Stomach (tissue), 9 donors: ENCODE measurements around the gene STAT1. TPM values are rescaled to one million over a fixed set of nuclear protein-coding genes. Genes with fewer than 3 reads are reported as not detected.

Experiments used
- DNase-seq, 2 donors: peaks; one replicate each; pipeline versions ENCODE4 v3.0.0 to v3.0.0-alpha.2; 2013 to 2019
- H3K27ac ChIP-seq, 5 donors: fragments of 200-600 bp in 4 of 5; sonication (generic) in 4 of 5; one replicate each; pipeline ENCODE4 v1.5.1; 2013 to 2019; ENCODE audit warnings: mild to moderate bottlenecking in 1 of 5, moderate library complexity in 1 of 5
- H3K27me3 ChIP-seq, 3 donors: fragments of 200-600 bp; sonication (generic); one replicate each; pipeline ENCODE4 v1.5.1; 2017 to 2019; ENCODE audit warnings: mixed run types in 1 of 3
- H3K36me3 ChIP-seq, 4 donors: fragments of 200-600 bp; sonication (generic); 1 replicate in 3 of 4; 2 replicates in 1 of 4; pipeline ENCODE4 v1.5.1; 2016 to 2019
- H3K4me1 ChIP-seq, 4 donors: fragments of 200-600 bp; sonication (generic); one replicate each; pipeline ENCODE4 v1.5.1; 2016 to 2019
- H3K4me3 ChIP-seq, 4 donors: fragments of 200-600 bp; sonication (generic) in 3 of 4; one replicate each; pipeline ENCODE4 v1.5.1; 2016 to 2019; ENCODE audit warnings: mild to moderate bottlenecking in 1 of 4
- H3K9me3 ChIP-seq, 4 donors: fragments of 200-600 bp; sonication (generic); one replicate each; pipeline ENCODE4 v1.5.1; 2016 to 2019
- EP300 ChIP-seq: sonication (generic); formaldehyde crosslinking; IDR thresholded peaks from one replicate; pipeline ENCODE4 v1.6.1; 2017; ENCODE audit warnings: antibody characterized with exemption
- POLR2A ChIP-seq, 4 donors: fragments of 450-650 bp; IDR thresholded peaks; one replicate each; pipeline ENCODE4 v1.6.1; 2016; ENCODE audit warnings: antibody characterized with exemption in 4 of 4, control low read depth in 2 of 4, mild to moderate bottlenecking in 1 of 4, moderate library complexity in 1 of 4
- POLR2AphosphoS5 ChIP-seq, 3 donors: sonication (generic); formaldehyde crosslinking; IDR thresholded peaks; one replicate each; pipeline ENCODE4 v1.6.1; 2016; ENCODE audit warnings: antibody characterized with exemption in 3 of 3
- WGBS, 5 donors: extraction: QIAGEN DNeasy Blood & Tissue Kit in 3 of 5; methylation state at CpG; one replicate each; pipeline versions ENCODE4 v1.1.5 to v1.1.7; 2013 to 2018; 5-methylcytosine and 5-hydroxymethylcytosine counted together
- intact Hi-C: fragments of 100-400 bp; cut with DNase I; formaldehyde crosslinking; loops from one replicate; pipeline ENCODE4 v1.15.1; 2023; ENCODE audit warnings: low total_unique reads
- polyA plus RNA-seq, 3 donors: library from polyadenylated mRNA; stranded (reverse); fragments of 200-250 nt; gene quantifications; one replicate each; pipeline ENCODE4 v1.2.3, GENCODE V29; 2013
- total RNA-seq, 5 donors: library from RNA; depleted of rRNA; stranded (reverse); fragments of >200 nt; gene quantifications; one replicate each; pipeline versions ENCODE4 v1.1.0 to v1.2.3, GENCODE V29; 2014 to 2016
- TF ChIP-seq, protein P1 (sequence below), 7 experiments: fragments of 450-650 bp in 4 of 7; fragments of 200-600 bp in 3 of 7; sonication (generic) in 3 of 7; IDR thresholded peaks; one replicate each; pipeline ENCODE4 v1.5.1; 2016 to 2019; ENCODE audit warnings: antibody characterized with exemption in 7 of 7, control low read depth in 2 of 7, mild to moderate bottlenecking in 1 of 7
- donor health status: healthy with polysubstance abuse.
- donor health status: Bipolar disorder and iron deficiency.
- donor health status: healthy.

STAT1 gene
- total and polyA plus RNA-seq, 8 donors: 23.2 to 289 (median 61.7) TPM

DNA sequence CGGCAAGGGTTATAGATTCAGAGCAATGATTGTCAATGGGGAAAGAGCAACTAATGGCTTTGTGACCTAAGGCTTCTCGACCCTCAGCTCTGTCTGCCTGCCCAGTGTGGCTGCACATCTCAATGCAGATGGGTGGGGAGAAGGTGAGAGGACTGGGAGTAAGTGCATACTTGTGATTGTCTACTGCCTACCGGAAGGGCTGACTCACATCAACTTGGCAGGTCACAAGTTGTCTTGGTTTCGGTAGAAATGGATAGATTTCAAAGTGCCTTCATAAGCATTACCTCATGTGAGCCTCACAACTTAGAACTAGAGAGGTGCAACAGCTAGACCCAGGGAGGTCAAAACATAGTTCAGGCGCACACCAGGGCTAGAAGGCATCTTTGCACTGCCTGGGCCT lies 29.4 kb downstream of the STAT1 start:
- intact Hi-C loops: no loop called here
- 83 to 92% (median 89%) methylated on average over 5 of the region's 5 CpGs for WGBS, 5 donors
- no peak for TF ChIP-seq EP300
- TF ChIP-seq, protein P1, sequence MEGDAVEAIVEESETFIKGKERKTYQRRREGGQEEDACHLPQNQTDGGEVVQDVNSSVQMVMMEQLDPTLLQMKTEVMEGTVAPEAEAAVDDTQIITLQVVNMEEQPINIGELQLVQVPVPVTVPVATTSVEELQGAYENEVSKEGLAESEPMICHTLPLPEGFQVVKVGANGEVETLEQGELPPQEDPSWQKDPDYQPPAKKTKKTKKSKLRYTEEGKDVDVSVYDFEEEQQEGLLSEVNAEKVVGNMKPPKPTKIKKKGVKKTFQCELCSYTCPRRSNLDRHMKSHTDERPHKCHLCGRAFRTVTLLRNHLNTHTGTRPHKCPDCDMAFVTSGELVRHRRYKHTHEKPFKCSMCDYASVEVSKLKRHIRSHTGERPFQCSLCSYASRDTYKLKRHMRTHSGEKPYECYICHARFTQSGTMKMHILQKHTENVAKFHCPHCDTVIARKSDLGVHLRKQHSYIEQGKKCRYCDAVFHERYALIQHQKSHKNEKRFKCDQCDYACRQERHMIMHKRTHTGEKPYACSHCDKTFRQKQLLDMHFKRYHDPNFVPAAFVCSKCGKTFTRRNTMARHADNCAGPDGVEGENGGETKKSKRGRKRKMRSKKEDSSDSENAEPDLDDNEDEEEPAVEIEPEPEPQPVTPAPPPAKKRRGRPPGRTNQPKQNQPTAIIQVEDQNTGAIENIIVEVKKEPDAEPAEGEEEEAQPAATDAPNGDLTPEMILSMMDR (IDR thresholded peaks at IDR 0.05): no peak
- TF ChIP-seq POLR2A (IDR thresholded peaks at IDR 0.05): no peak
- TF ChIP-seq POLR2AphosphoS5 (IDR thresholded peaks at IDR 0.05): no peak

DNA sequence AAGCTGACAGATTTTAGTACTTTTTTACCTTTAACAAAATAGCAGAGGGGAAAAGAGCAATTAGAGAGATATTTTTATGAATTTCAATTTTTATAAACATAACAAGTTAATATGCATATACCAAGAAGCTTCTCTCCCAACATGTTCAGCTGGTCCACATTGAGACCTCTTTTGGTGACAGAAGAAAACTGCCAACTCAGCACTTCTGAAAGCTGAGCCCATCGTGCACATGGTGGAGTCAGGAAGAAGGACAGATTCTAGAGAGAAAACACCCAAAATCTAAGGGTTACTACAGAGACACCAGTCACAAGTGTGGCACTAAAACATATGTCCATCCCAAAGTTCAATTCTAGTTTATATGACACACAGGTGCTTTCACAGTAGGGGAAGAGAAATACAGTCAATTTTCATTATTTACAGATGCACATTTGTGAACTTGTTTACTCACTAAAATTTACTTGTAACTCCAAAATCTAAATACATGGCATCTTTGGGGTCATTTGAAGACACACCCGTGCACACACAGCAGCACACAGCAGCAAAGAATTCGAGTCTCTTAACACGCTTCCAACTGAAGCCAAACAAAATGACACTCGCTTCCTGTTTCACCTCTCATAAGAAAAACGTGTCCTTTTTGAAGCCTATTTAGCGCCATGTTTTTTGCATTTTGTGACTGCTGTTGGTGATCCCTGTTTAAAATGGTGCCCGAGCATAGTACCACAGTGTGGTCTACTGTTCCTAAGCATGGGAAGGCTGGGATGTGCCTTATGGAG lies 31.5 kb downstream of the STAT1 start:
- H3K9me3 ChIP-seq: no peaks in the 10 kb centered on the region
- no peak overlapping the region for H3K27ac ChIP-seq
- TF ChIP-seq, protein P1 (IDR thresholded peaks at IDR 0.05): no peak
- TF ChIP-seq EP300 (no peak), POLR2AphosphoS5 (IDR thresholded peaks at IDR 0.05) (no peak), POLR2A (IDR thresholded peaks at IDR 0.05) (no peak)
- 88 to 90% (median 89%) methylated on average over 8 of the region's 8 CpGs for WGBS, 5 donors
- peaks cover 4 to 17% (median 9%) of the 10 kb centered on the region in 4 donors for H3K4me1 ChIP-seq
- H3K36me3 ChIP-seq: peaks cover 76 to 100% (median 100%) of the 10 kb centered on the region in 4 donors
- H3K4me3 ChIP-seq: no peak overlapping the region
- no peak for DNase-seq
- H3K27me3 ChIP-seq: no peaks in the 10 kb centered on the region
- intact Hi-C loops: no loop called here

More for the DNA sequence above, 29.4 kb downstream of the STAT1 start:
- Histone ChIP-seq H3K27me3 (no peaks in the 10 kb centered on the region), H3K4me3 (no peak overlapping the region), H3K36me3 (peaks cover 83 to 100% (median 100%) of the 10 kb centered on the region in 4 donors), H3K27ac (no peak overlapping the region), H3K4me1 (peaks cover 4 to 14% (median 9%) of the 10 kb centered on the region in 4 donors), H3K9me3 (no peaks in the 10 kb centered on the region)
- no peak for DNase-seq

- intact Hi-C loops: no loop called here
- Histone ChIP-seq H3K9me3 (no peaks in the 10 kb centered on the region), H3K36me3 (peaks cover 76 to 100% (median 100%) of the 10 kb centered on the region in 4 donors), H3K27ac (no peak overlapping the region), H3K4me1 (peaks cover 4 to 17% (median 9%) of the 10 kb centered on the region in 4 donors), H3K4me3 (no peak overlapping the region), H3K27me3 (no peaks in the 10 kb centered on the region)
- 85 to 97% (median 94%) methylated on average over 1 of the region's 1 CpG for WGBS, 5 donors
- TF ChIP-seq POLR2A (IDR thresholded peaks at IDR 0.05) (no peak), EP300 (no peak), POLR2AphosphoS5 (IDR thresholded peaks at IDR 0.05) (no peak)
- TF ChIP-seq, protein P1 (IDR thresholded peaks at IDR 0.05): no peak
- no peak for DNase-seq
These were observed 32.2 kb downstream of the STAT1 start for GRCh38 chr2:190981733-190982132.

DNA sequence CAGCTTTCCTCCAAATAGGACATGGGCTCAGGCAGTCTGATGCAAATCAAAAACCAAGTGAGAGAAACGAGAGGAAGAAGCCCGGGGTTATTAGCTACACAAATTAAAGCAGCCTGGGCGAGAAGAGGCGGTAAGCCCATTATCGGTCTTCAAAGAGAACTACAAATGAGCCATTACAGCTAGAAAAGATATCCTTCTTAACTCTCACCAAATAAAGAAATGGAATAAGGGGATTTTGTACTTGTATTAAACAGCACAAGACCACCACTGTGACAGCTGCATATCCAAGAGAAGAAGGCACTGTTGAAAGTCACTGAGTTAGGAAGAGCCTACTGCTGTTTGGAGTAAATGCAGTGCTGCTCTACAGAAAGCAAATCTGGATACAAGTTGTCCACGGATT lies 32.6 kb downstream of the STAT1 start:
- Histone ChIP-seq H3K4me3 (no peak overlapping the region), H3K4me1 (peaks cover 4 to 17% (median 9%) of the 10 kb centered on the region in 4 donors), H3K36me3 (peaks cover 76 to 100% (median 100%) of the 10 kb centered on the region in 4 donors), H3K27me3 (no peaks in the 10 kb centered on the region), H3K27ac (no peak overlapping the region), H3K9me3 (no peaks in the 10 kb centered on the region)
- no peak for DNase-seq
- intact Hi-C loops: no loop called here
- WGBS, 5 donors: 87 to 92% (median 90%) methylated on average over 6 of the region's 6 CpGs
- TF ChIP-seq EP300 (no peak), POLR2A (IDR thresholded peaks at IDR 0.05) (no peak), POLR2AphosphoS5 (IDR thresholded peaks at IDR 0.05) (no peak)
- TF ChIP-seq, protein P1 (IDR thresholded peaks at IDR 0.05): no peak
